Activated T-helper 9 cell treated with anti-CD3 and anti-CD28 coated beads, Interleukin-2, amount 50 U/mL, for 16 hours (primary cell): ENCODE data around the gene KLF8.

ENCODE experiments used
- DNase-seq: peaks from one replicate; pipeline ENCODE4 v3.0.0-alpha.2; 2020; ENCODE audit warnings: low read depth

The KLF8 gene

GRCh38 chrX:56309881-56310280 lies 77.7 kb downstream of the KLF8 start:
- DNase-seq: no peak

DNA sequence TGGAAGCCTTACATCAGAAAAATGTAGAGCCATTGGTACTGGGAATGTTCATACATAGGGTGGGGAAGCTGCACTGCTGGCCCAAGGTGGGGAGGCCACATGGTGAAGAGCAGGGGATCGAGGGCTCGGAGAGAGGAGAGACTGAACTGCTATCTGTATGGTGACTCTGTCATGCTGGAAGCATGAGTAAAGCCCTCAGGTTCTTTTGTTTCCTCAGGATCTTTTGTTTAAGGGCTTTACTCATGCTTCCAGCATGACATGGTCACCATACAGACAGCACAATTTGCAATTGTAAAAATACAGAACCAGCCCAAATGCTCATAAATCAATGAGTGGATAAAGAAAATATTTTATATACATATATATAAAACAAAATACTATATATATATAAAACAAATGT lies 78.4 kb downstream of the KLF8 start:
- no peak for DNase-seq

DNA sequence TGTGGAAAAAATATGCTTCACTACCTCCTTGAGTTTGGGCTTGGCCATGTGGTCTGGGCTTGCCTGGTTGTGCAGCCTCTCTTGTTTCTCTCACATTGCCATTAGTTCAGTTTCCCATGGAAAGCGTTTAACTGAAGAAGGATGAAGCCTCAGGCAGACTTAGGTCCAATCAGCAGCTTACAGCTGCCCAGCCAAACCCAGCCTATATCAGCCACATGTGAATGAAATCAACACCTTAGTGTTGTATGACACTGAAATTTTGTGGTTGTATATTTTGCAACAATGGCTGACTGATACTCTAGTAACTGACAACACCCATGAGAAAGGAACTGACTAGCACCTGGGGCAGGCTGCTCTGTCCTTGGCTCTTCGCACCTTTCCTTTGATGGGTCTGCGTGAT lies 81.2 kb downstream of the KLF8 start:
- DNase-seq: no peak

GRCh38 chrX:56314334-56314733 lies 82.2 kb downstream of the KLF8 start:
- no peak for DNase-seq

DNA sequence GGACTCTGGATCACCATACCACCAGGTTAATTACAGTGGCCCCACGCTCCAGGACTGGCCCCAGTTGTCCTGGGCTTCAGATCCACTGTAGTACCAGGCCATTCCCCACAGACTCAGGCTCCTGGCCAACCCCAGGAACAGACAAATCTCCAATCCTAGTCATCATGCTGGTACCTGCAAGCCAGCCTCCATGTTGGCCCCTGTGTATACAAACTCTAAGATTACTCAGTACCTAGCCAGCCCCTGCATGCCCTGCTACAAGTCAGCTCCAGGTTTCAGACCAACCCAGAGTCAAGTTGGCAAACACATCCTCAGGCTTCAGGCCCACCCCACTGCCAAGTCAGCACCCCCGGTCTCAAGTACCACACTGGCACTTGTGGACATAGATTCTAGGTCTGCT lies 85.9 kb downstream of the KLF8 start:
- DNase-seq: no peak

DNA sequence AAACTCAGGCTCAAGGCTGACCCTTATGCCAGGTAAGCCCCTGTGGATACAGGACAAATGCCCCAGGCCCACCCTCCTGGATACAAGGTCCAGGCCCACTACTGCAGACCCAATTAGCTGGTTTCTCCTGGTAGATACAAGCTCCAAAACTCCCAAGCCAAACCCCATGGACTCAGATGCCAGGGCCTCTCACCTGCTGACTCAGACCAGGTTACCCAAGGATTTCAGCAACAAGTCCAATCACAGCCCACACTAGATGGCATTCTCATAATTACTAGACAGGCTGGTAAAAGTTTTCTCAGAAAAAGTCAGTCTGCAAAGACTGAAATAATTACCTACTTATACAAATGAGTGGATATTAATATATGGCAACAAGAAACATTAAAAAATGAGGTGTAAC lies 87.0 kb downstream of the KLF8 start:
- no peak for DNase-seq
